ENCODE results near the gene FBXO40. TPM values are rescaled to one million over a fixed set of nuclear protein-coding genes. Genes with fewer than 3 reads are reported as not detected.

The FBXO40 gene
- total and polyA plus RNA-seq, 9 of the 15 experiments (the other 6 are each of a cell fraction or from before 2014, with no cell fraction given): 0.01 to 0.05 (median 0.04) TPM; not detected in 3

GRCh38 chr3:121606106-121606505, 12.9 kb downstream of the FBXO40 start:
- Histone ChIP-seq H3K36me3 (ENCODE audit: control insufficient read depth, insufficient read depth, low read length) (no peaks in the 10 kb centered on the region), H3K4me3 (no peak overlapping the region), H3K9me1 (ENCODE audit: control insufficient read depth, insufficient read depth, low read length) (no peaks in the 10 kb centered on the region), H3K27ac (ENCODE audit: extremely low read depth, low read depth, low read length) (no peak overlapping the region), H3K9ac (ENCODE audit: insufficient read depth in 1 of 2, low read depth in 2 of 2, low read length in 2 of 2) (no peak overlapping the region), H3K79me2 (ENCODE audit: control insufficient read depth, insufficient read depth, low read length) (no peaks in the 10 kb centered on the region), H3K4me1 (replicated peaks in 1 of 2; ENCODE audit: control insufficient read depth in 2 of 2, insufficient read depth in 2 of 2, low read length in 2 of 2) (no peaks in the 10 kb centered on the region), H4K20me1 (replicated peaks; ENCODE audit: control insufficient read depth, insufficient read depth, low read length) (no peaks in the 10 kb centered on the region), H2AFZ (ENCODE audit: low read depth, low read length) (no peak overlapping the region), H3K27me3 (ENCODE audit: control insufficient read depth in 2 of 2, insufficient read depth in 2 of 2, low read length in 2 of 2) (peaks cover 0 to 6% of the 10 kb centered on the region in 2 experiments; a peak in 2 of 5 replicates), H3K4me2 (ENCODE audit: insufficient read depth, low read length) (no peak overlapping the region), H3K9me3 (replicated peaks; ENCODE audit: control insufficient read depth, insufficient read depth, low read depth, low read length) (no peaks in the 10 kb centered on the region)
- CTCF ChIA-PET (ENCODE audit: low intra/inter-chr PET ratio): no interaction called here
- in situ Hi-C loops (cut with MboI) (no loop called here), intact Hi-C loops (cut with micrococcal nuclease) (no loop called here)
- no peak for DNase-seq (ENCODE audit: extremely low read depth in 1 of 4, low spot score in 3 of 4)
- FAIRE-seq: no peak
- BruUV-seq (replicated peaks): no TSS peak
- 0% methylated on average over 4 of the region's 4 CpGs for WGBS (ENCODE audit: insufficient coverage, low coverage, missing lambda C conversion rate)
- POLR2A ChIA-PET: no interaction called here
- no peak for ATAC-seq
- TF ChIP-seq, protein P1, sequence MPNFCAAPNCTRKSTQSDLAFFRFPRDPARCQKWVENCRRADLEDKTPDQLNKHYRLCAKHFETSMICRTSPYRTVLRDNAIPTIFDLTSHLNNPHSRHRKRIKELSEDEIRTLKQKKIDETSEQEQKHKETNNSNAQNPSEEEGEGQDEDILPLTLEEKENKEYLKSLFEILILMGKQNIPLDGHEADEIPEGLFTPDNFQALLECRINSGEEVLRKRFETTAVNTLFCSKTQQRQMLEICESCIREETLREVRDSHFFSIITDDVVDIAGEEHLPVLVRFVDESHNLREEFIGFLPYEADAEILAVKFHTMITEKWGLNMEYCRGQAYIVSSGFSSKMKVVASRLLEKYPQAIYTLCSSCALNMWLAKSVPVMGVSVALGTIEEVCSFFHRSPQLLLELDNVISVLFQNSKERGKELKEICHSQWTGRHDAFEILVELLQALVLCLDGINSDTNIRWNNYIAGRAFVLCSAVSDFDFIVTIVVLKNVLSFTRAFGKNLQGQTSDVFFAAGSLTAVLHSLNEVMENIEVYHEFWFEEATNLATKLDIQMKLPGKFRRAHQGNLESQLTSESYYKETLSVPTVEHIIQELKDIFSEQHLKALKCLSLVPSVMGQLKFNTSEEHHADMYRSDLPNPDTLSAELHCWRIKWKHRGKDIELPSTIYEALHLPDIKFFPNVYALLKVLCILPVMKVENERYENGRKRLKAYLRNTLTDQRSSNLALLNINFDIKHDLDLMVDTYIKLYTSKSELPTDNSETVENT (CRISPR knock-in tag; IDR thresholded peaks at IDR 0.05): no peak
- TF ChIP-seq GATA2 (CRISPR knock-in tag; IDR thresholded peaks at IDR 0.05) (no peak), SRF (CRISPR knock-in tag; IDR thresholded peaks at IDR 0.05) (no peak), GATAD2A (IDR thresholded peaks at IDR 0.05) (no peak), ADNP (tag; IDR thresholded peaks at IDR 0.05) (no peak), ZBTB40 (IDR thresholded peaks at IDR 0.05) (no peak), ZBTB40 (CRISPR knock-in tag; IDR thresholded peaks at IDR 0.05) (no peak)
- TF ChIP-seq, protein P2, sequence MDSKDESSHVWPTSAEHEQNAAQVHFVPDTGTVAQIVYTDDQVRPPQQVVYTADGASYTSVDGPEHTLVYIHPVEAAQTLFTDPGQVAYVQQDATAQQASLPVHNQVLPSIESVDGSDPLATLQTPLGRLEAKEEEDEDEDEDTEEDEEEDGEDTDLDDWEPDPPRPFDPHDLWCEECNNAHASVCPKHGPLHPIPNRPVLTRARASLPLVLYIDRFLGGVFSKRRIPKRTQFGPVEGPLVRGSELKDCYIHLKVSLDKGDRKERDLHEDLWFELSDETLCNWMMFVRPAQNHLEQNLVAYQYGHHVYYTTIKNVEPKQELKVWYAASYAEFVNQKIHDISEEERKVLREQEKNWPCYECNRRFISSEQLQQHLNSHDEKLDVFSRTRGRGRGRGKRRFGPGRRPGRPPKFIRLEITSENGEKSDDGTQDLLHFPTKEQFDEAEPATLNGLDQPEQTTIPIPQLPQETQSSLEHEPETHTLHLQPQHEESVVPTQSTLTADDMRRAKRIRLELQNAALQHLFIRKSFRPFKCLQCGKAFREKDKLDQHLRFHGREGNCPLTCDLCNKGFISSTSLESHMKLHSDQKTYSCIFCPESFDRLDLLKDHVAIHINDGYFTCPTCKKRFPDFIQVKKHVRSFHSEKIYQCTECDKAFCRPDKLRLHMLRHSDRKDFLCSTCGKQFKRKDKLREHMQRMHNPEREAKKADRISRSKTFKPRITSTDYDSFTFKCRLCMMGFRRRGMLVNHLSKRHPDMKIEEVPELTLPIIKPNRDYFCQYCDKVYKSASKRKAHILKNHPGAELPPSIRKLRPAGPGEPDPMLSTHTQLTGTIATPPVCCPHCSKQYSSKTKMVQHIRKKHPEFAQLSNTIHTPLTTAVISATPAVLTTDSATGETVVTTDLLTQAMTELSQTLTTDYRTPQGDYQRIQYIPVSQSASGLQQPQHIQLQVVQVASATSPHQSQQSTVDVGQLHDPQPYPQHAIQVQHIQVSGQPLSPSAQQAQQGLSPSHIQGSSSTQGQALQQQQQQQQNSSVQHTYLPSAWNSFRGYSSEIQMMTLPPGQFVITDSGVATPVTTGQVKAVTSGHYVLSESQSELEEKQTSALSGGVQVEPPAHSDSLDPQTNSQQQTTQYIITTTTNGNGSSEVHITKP (IDR thresholded peaks at IDR 0.05; ENCODE audit: partially characterized antibody): no peak
